Ishikawa (cell line): ENCODE measurements around the gene ATP13A3.

Experiments
- CEBPB ChIP-seq: IDR thresholded peaks from 2 replicates; pipeline ENCODE4 v1.6.1; 2012
- EP300 ChIP-seq: IDR thresholded peaks from 2 replicates; pipeline ENCODE4 v1.6.1; 2012; ENCODE audit warnings: borderline replicate concordance
- NFIC ChIP-seq: IDR thresholded peaks from 2 replicates; pipeline ENCODE4 v1.6.1; 2012
- RAD21 ChIP-seq: IDR thresholded peaks from 2 replicates; pipeline ENCODE4 v1.6.1; 2012; ENCODE audit warnings: low read depth
- TAF1 ChIP-seq: IDR thresholded peaks from 2 replicates; pipeline ENCODE4 v1.6.1; 2012; ENCODE audit warnings: low read depth, mild to moderate bottlenecking
- TCF12 ChIP-seq: IDR thresholded peaks from 2 replicates; pipeline ENCODE4 v1.6.1; 2012; ENCODE audit warnings: low read depth
- TEAD4 ChIP-seq: IDR thresholded peaks from 2 replicates; pipeline ENCODE4 v1.6.1; 2012
- YY1 ChIP-seq: IDR thresholded peaks from 2 replicates; pipeline ENCODE4 v1.6.1; 2012; ENCODE audit warnings: low read depth
- ZBTB7A ChIP-seq: IDR thresholded peaks from 2 replicates; pipeline ENCODE4 v1.6.1; 2012; ENCODE audit warnings: low read depth
- TF ChIP-seq, protein P1 (sequence below): IDR thresholded peaks from 2 replicates; pipeline ENCODE4 v1.6.1; 2012; ENCODE audit warnings: low read depth, mild to moderate bottlenecking
- TF ChIP-seq, protein P2 (sequence below): IDR thresholded peaks from 2 replicates; pipeline ENCODE4 v1.6.1; 2012
- TF ChIP-seq, protein P3 (sequence below): IDR thresholded peaks from 2 replicates; pipeline ENCODE4 v1.6.1; 2012

DNA sequence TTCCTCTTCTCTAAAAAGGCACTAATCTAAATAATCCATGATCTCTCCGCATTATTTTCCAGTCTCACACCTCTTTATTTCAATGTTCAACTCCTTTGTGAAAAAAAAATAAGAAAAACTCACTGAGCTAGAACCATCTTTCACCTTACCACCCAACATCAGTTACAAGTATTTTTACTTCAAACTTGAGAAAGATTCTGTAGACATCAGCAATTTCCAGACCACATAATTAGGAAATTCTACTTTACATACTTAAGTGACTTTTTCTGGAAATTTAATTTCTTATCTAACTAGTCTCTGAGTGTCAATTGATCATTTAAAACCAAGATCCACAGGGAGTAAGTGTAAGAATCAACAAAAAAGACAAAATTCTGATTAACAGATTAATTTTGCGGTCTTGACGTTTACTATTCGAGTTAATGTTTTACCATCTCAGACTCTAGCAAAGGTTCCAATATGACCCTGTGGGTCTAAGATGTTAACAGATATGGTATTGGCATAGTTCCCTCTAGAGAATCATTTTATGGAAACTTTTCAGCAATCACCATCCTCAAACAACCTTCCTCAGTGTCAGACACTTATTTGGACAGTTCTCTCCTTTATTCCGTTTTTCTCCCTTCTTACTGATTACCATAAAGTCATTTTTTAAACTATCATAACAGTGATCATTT, 5.1 kb downstream of the ATP13A3 start:
- TF ChIP-seq, protein P1, sequence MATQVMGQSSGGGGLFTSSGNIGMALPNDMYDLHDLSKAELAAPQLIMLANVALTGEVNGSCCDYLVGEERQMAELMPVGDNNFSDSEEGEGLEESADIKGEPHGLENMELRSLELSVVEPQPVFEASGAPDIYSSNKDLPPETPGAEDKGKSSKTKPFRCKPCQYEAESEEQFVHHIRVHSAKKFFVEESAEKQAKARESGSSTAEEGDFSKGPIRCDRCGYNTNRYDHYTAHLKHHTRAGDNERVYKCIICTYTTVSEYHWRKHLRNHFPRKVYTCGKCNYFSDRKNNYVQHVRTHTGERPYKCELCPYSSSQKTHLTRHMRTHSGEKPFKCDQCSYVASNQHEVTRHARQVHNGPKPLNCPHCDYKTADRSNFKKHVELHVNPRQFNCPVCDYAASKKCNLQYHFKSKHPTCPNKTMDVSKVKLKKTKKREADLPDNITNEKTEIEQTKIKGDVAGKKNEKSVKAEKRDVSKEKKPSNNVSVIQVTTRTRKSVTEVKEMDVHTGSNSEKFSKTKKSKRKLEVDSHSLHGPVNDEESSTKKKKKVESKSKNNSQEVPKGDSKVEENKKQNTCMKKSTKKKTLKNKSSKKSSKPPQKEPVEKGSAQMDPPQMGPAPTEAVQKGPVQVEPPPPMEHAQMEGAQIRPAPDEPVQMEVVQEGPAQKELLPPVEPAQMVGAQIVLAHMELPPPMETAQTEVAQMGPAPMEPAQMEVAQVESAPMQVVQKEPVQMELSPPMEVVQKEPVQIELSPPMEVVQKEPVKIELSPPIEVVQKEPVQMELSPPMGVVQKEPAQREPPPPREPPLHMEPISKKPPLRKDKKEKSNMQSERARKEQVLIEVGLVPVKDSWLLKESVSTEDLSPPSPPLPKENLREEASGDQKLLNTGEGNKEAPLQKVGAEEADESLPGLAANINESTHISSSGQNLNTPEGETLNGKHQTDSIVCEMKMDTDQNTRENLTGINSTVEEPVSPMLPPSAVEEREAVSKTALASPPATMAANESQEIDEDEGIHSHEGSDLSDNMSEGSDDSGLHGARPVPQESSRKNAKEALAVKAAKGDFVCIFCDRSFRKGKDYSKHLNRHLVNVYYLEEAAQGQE: no peak
- TF ChIP-seq EP300 (no peak), NFIC (no peak), TAF1 (no peak), TCF12 (no peak), TEAD4 (no peak), ZBTB7A (no peak), RAD21 (no peak), CEBPB (no peak), YY1 (no peak)
- TF ChIP-seq, protein P2, sequence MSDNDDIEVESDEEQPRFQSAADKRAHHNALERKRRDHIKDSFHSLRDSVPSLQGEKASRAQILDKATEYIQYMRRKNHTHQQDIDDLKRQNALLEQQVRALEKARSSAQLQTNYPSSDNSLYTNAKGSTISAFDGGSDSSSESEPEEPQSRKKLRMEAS: no peak
- TF ChIP-seq, protein P3, sequence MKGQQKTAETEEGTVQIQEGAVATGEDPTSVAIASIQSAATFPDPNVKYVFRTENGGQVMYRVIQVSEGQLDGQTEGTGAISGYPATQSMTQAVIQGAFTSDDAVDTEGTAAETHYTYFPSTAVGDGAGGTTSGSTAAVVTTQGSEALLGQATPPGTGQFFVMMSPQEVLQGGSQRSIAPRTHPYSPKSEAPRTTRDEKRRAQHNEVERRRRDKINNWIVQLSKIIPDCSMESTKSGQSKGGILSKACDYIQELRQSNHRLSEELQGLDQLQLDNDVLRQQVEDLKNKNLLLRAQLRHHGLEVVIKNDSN: no peak
